HUES6 (cell line): ENCODE results near the gene DENND5B.

ENCODE experiments used
- H3K27ac ChIP-seq: 2 replicates; pipeline ENCODE4 v1.7.0; 2013; ENCODE audit warnings: low read depth, mild to moderate bottlenecking, low read length, inconsistent platforms
- H3K27me3 ChIP-seq: 2 replicates; pipeline ENCODE4 v1.6.1; 2013; ENCODE audit warnings: low read length; ENCODE audit not compliant: control insufficient read depth, insufficient read depth
- H3K36me3 ChIP-seq: 2 replicates; pipeline ENCODE4 v1.6.1; 2013; ENCODE audit warnings: low read length; ENCODE audit not compliant: control insufficient read depth, insufficient read depth
- H3K4me1 ChIP-seq: 2 replicates; pipeline ENCODE4 v1.6.1; 2013; ENCODE audit warnings: low read length; ENCODE audit not compliant: control insufficient read depth, insufficient read depth
- H3K4me3 ChIP-seq: 2 replicates; pipeline ENCODE4 v1.5.1; 2013; ENCODE audit warnings: low read depth, low read length
- H3K9ac ChIP-seq: one replicate; pipeline ENCODE4 v1.6.1; 2013; ENCODE audit warnings: mild to moderate bottlenecking, low read length
- H3K9me3 ChIP-seq: 2 replicates; pipeline ENCODE4 v1.6.1; 2013; ENCODE audit warnings: low read depth, low read length; ENCODE audit not compliant: control insufficient read depth, insufficient read depth

The DENND5B gene

DNA sequence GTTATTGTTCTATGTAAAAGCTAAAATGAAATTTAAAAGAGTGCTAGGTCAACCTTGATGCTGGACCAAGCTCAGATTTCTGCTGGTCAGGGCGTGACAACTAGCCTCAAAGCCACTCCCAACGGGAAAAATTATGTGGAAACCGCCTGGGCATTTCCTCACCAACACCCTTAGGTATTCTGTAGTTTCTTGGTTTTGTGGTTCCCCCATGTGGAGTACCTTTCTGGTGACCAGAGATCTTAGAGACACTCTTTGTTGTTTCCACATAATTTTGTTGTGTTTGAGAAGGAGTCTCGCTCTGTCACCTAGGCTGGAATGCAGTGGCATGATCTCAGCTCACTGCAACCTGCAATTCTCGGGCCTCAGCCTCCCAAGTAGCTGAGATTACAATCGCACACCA is 119.9 kb downstream of the DENND5B start:
- H3K27ac ChIP-seq = no peak overlapping the region
- no peak overlapping the region for H3K9ac ChIP-seq
- no peaks in the 10 kb centered on the region; the same call in 1 of the 2 replicates for H3K36me3 ChIP-seq
- no peaks in the 10 kb centered on the region for H3K4me1 ChIP-seq
- no peak overlapping the region for H3K4me3 ChIP-seq
- no peaks in the 10 kb centered on the region for H3K9me3 ChIP-seq
- no peaks in the 10 kb centered on the region for H3K27me3 ChIP-seq

DNA sequence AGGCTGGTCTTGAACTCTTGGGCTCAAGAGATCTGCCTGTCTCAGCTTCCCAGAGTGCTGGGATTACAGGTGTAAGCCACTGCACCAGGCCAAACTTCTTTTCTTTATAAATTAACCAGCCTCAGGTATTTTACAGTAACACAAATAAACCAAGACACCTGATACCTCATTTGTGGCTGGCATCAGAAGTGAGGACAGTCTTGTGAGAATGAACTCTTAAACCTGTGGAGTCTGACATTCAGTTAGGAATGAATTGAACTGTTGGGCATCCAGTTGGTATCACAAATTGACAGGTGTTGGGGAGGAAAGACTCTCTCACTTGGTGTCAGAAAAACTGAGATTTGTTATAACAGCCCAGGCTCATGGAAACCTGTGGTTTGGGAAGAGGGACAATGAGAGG is 120.5 kb downstream of the DENND5B start:
- H3K4me1 ChIP-seq = no peaks in the 10 kb centered on the region
- no peak overlapping the region for H3K9ac ChIP-seq

GRCh38 chr12:31466768-31467167 is 124.2 kb downstream of the DENND5B start:
- Histone ChIP-seq H3K27ac (no peak overlapping the region), H3K36me3 (no peaks in the 10 kb centered on the region; the same call in 1 of the 2 replicates), H3K9ac (no peak overlapping the region), H3K9me3 (no peaks in the 10 kb centered on the region), H3K4me1 (no peaks in the 10 kb centered on the region), H3K27me3 (no peaks in the 10 kb centered on the region), H3K4me3 (no peak overlapping the region)

More for the DNA sequence above, 120.5 kb downstream of the DENND5B start:
- Histone ChIP-seq H3K4me3 (no peak overlapping the region), H3K9me3 (no peaks in the 10 kb centered on the region), H3K27ac (no peak overlapping the region), H3K36me3 (no peaks in the 10 kb centered on the region; the same call in 1 of the 2 replicates), H3K27me3 (no peaks in the 10 kb centered on the region)

DNA sequence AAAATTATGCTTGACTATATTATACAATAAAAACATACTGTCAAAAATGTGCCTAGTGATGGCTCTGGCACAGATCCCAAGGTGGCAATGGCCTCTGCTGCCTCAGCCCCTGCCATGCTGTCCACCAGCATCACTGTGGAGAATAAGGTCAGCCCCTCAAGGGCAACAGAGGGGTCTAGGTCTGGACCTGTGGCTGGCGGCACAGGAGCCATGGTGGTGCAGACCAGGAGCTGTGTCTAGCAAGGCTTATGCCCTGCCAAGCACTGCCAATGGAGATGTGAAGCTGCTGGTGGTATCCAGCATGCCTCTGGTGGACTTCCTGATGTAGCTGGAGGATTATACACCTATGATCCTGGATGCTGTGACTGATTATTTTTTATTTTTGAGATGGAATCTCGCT is 125.9 kb downstream of the DENND5B start:
- H3K4me3 ChIP-seq = no peak overlapping the region
- H3K27me3 ChIP-seq = no peaks in the 10 kb centered on the region
- H3K36me3 ChIP-seq = no peaks in the 10 kb centered on the region; the same call in 1 of the 2 replicates
- H3K4me1 ChIP-seq = no peaks in the 10 kb centered on the region
- no peak overlapping the region for H3K27ac ChIP-seq
- no peaks in the 10 kb centered on the region for H3K9me3 ChIP-seq
- no peak overlapping the region for H3K9ac ChIP-seq

DNA sequence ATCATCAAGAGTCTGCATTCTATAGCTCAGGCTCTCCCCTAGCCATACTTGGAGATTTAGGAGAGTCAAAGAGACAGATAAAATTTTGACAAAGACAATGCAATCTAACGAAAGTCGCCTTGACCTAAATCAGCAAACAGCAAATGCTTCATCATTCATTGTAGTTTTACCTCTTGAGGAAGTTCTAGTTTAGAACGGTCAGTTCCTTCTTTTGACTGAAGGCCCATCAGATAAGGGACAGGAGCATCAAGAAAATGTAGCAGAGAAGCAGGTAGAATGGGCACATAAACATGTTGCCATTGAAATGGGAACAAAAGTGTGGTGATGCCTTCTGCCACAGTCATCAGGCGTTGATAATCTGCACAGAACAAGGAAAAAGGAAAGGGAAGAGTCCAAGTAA is 130.9 kb downstream of the DENND5B start:
- H3K4me3 ChIP-seq = no peak overlapping the region
- H3K27ac ChIP-seq = no peak overlapping the region
- no peak overlapping the region for H3K9ac ChIP-seq
- peaks cover 2% of the 10 kb centered on the region; the same call in 1 of the 2 replicates for H3K36me3 ChIP-seq
- H3K9me3 ChIP-seq = no peaks in the 10 kb centered on the region
- H3K4me1 ChIP-seq = no peaks in the 10 kb centered on the region
- no peaks in the 10 kb centered on the region for H3K27me3 ChIP-seq

- H3K4me3 ChIP-seq = no peak overlapping the region
- H3K9me3 ChIP-seq = no peaks in the 10 kb centered on the region
- H3K27me3 ChIP-seq = no peaks in the 10 kb centered on the region
- H3K9ac ChIP-seq = no peak overlapping the region
- no peak overlapping the region for H3K27ac ChIP-seq
- peaks cover 8% of the 10 kb centered on the region for H3K36me3 ChIP-seq
- no peaks in the 10 kb centered on the region for H3K4me1 ChIP-seq
Measured at GRCh38 chr12:31456562-31456961, 134.4 kb downstream of the DENND5B start.

- Histone ChIP-seq H3K4me1 (no peaks in the 10 kb centered on the region), H3K27ac (no peak overlapping the region)
Measured at GRCh38 chr12:31444736-31445135, 146.2 kb downstream of the DENND5B start.

DNA sequence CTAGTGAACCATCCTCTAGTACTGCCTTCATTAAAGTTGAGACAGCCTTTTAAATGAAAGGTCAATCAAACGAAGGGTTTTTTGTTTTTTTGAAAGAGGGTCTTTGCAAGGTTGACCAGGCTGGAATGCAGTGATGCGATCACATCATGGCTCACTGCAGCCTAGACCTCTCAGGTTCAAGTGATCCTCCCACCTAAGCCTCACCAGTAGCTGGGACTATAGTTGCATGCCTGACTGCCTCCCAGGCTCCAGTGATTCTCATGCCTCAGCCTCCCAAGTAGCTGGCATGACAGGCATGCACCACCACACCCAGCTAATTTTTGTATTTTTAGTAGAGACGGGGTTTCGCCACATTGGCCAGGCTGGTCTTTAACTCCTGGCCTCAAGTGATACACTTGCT is 150.3 kb downstream of the DENND5B start:
- Histone ChIP-seq H3K36me3 (no peaks in the 10 kb centered on the region), H3K9ac (no peak overlapping the region), H3K27ac (no peak overlapping the region), H3K4me3 (no peak overlapping the region), H3K9me3 (no peaks in the 10 kb centered on the region), H3K27me3 (no peaks in the 10 kb centered on the region), H3K4me1 (no peaks in the 10 kb centered on the region)

More at GRCh38 chr12:31444736-31445135, 146.2 kb downstream of the DENND5B start:
- Histone ChIP-seq H3K9me3 (no peaks in the 10 kb centered on the region), H3K9ac (no peak overlapping the region), H3K36me3 (no peaks in the 10 kb centered on the region), H3K4me3 (no peak overlapping the region), H3K27me3 (no peaks in the 10 kb centered on the region)

DNA sequence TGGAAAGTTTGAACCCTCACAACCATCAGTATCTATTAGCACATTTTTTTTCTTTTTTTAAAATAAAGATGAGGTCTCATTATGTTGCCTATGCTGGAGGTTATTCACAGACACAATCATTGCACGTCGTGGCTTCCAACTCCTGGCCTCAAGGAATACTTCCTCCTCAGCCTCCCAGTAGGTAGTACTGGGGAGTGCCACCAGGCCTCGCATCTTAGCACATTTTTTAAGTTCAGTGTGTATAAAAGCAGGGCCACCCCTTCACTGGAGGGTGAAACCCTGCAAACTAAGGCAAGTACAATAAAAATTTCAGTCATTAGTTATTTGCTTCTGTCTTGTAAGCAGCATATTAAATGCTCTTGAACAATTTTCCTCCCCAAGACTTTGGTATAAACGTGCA is 150.8 kb downstream of the DENND5B start:
- Histone ChIP-seq H3K36me3 (no peaks in the 10 kb centered on the region), H3K27me3 (no peaks in the 10 kb centered on the region)

GRCh38 chr12:31431721-31432240 is 159.2 kb downstream of the DENND5B start:
- Histone ChIP-seq H3K36me3 (no peaks in the 10 kb centered on the region), H3K4me1 (no peaks in the 10 kb centered on the region), H3K27me3 (no peaks in the 10 kb centered on the region), H3K9ac (no peak overlapping the region), H3K27ac (no peak overlapping the region), H3K9me3 (no peaks in the 10 kb centered on the region), H3K4me3 (no peak overlapping the region)

More for the DNA sequence above, 150.8 kb downstream of the DENND5B start:
- Histone ChIP-seq H3K4me3 (no peak overlapping the region), H3K9me3 (no peaks in the 10 kb centered on the region), H3K4me1 (no peaks in the 10 kb centered on the region), H3K9ac (no peak overlapping the region), H3K27ac (no peak overlapping the region)

DNA sequence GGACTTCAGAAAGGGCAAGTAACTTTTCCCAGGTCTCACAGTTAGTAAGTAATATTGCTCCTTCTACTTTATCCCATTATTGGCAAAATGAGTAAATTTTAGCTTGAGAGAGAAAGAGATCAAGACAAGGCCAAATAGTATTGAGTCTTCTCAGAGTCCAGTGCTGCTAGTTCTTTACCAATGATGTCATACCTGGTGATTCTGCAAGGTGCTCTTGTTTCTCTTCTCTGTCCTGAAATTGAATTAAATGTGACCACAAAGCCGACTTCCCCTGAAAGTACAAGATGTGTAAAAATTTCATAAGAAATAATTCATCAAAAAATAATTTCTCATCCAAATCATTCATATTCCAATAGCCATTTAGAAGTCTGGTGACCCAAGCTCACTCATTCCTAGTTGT is 167.5 kb downstream of the DENND5B start:
- Histone ChIP-seq H3K4me1 (no peaks in the 10 kb centered on the region), H3K4me3 (no peak overlapping the region), H3K27me3 (no peaks in the 10 kb centered on the region), H3K9ac (no peak overlapping the region), H3K27ac (no peak overlapping the region), H3K36me3 (no peaks in the 10 kb centered on the region), H3K9me3 (no peaks in the 10 kb centered on the region)
